DMS 273 treated with DMSO at 0.1 percent for 48 hours (cell line): ENCODE results near the gene CXCL9.
"Not testable (repeated sequence)": the region's sequence is repeated elsewhere in the genome, so short reads cannot be mapped to it uniquely, and the experiment has no call there.

Experiments used
- DNase-seq: peaks from one replicate; lab custom pipeline; 2025; lab: John Stamatoyannopoulos, UW

Gene CXCL9

GRCh38 chr4:75954811-75955210 is 52.5 kb downstream of the CXCL9 start:
- DNase-seq, result not testable (repeated sequence)

GRCh38 chr4:75953509-75953908 is 53.8 kb downstream of the CXCL9 start:
- no peak for DNase-seq
